Activated naive CD8-positive, alpha-beta T cell treated with anti-CD3 and anti-CD28 coated beads for 36 hours (primary cell): ENCODE data around the gene ARHGAP4. TPM values are rescaled to one million over a fixed set of nuclear protein-coding genes. Genes with fewer than 3 reads are reported as not detected.
A peak's percentile ranks its signal among the peaks of the same experiment; 100 is the strongest.

ENCODE experiments used
- DNase-seq: peaks from one replicate; pipeline ENCODE4 v3.0.0; 2021
- H3K27ac Mint-ChIP-seq: one replicate; pipeline ENCODE4 v1.8.0; 2022; ENCODE audit warnings: mild to moderate bottlenecking, moderate library complexity, mixed read lengths
- H3K27me3 Mint-ChIP-seq: one replicate; pipeline ENCODE4 v1.8.0; 2022; ENCODE audit warnings: mild to moderate bottlenecking, mixed read lengths
- H3K36me3 Mint-ChIP-seq: one replicate; pipeline ENCODE4 v1.8.0; 2021; ENCODE audit warnings: mild to moderate bottlenecking, mixed read lengths
- H3K4me1 Mint-ChIP-seq: one replicate; pipeline ENCODE4 v1.8.0; 2021; ENCODE audit warnings: mixed read lengths
- H3K4me3 Mint-ChIP-seq: one replicate; pipeline ENCODE4 v1.8.0; 2022; ENCODE audit warnings: mild to moderate bottlenecking, moderate library complexity, mixed read lengths
- H3K9me3 Mint-ChIP-seq: one replicate; pipeline ENCODE4 v1.8.0; 2022; ENCODE audit warnings: mixed read lengths
- total RNA-seq, 2 experiments: library from RNA; stranded (reverse); gene quantifications; one replicate each; pipeline ENCODE4 v1.2.3, GENCODE V29; 2021

The ARHGAP4 gene
- total RNA-seq, 2 experiments from 2014 or later, result 112 to 123 TPM

DNA sequence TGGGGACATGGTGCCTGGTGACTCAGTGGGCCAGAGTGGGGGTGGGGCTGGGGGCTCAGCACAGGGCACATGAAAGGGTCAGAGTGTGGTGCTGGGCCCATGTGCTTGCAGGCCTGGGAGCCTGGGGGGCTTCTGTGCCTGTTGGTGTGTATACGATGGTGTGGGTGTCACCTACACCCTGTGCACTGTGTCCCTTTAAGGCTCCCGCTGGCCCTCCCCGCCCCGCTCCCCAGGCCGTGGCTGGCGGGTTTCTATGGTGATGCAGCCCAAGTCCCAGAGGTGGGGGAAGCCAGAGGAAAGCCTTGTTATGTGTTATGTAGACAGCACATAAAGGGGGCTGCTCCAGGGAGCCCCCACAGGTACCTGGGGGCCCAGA, 45.6 kb downstream of the ARHGAP4 start:
- H3K4me1 Mint-ChIP-seq, result peaks cover 20% of the 10 kb centered on the region
- H3K9me3 Mint-ChIP-seq, result no peaks in the 10 kb centered on the region
- no peaks in the 10 kb centered on the region for H3K36me3 Mint-ChIP-seq
- H3K27me3 Mint-ChIP-seq, result peaks cover 51% of the 10 kb centered on the region
- H3K27ac Mint-ChIP-seq, result no peak overlapping the region
- no peak for DNase-seq
- no peak overlapping the region for H3K4me3 Mint-ChIP-seq

DNA sequence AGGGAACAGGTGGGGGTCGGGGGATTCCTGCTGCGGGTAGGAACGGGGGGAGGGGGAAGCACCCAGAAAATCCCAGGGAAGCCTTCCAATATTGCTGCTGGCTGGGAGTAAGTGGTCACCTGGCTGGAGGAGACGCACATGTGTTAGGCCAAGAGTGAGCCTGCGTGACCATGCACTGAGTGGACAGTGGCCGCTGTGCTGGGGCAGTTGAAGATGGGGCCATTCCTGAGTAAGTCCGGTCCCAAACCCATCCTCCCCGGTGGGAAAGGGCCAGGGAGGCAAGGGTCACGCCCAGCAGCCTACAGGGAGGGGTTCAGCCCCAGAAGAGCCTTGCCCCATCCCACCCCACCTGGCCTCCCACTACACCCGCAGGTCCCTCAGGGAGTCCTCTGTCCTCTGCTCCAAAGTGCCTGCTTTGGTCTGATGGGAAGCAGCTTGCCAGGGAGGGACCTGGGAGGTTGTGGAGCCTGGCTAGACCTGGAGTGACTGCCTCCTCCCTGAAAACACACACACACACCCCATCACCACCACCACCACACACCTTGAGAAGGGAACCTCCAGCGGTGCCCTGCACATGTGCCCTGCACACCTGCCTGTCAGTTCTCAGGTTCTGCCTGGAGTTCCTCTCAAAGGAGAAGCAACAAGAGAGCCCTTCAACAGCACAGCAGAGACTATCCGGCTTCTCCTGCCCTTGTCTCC, 46.2 kb downstream of the ARHGAP4 start:
- Mint-ChIP-seq H3K4me1 (peaks cover 20% of the 10 kb centered on the region), H3K36me3 (no peaks in the 10 kb centered on the region), H3K27ac (no peak overlapping the region), H3K9me3 (no peaks in the 10 kb centered on the region), H3K27me3 (peaks cover 48% of the 10 kb centered on the region), H3K4me3 (no peak overlapping the region)
- DNase-seq, result no peak

DNA sequence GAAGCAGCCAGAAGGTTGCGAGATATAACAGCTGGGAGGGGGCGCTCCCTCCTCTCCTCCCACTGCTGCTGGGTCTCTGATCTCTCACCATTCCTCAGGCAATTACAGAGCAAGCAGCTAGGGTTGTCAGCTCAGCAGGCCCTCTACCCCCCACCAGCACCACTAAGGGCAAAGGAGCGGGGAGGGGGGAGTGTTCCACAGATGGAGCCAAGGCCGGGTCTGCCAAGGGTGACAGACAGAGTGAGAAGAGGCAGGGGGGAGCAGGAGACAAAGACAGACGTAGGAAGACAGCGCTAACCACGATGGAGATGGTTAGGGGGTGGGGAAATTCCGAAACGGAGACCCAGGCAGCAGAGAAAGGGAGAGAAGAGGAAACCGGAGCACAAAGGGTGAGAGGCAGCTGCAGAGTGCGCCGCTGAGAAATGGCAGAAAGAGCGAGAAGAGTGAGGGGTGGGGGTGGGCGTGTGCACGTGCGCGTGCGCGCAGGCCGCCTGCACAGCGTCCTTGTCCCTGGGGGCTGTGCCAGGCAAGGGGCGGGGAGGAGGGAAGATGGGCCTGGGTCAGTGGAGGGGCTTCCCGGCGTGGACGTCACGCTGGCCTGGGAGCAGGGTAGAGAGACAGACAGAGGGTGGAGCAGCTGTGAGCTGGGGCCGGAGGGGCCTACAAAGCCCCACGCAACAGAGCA, 47.0 kb downstream of the ARHGAP4 start:
- peaks cover 44% of the 10 kb centered on the region for H3K27me3 Mint-ChIP-seq
- H3K27ac Mint-ChIP-seq, result no peak overlapping the region
- peak; percentile 42 for DNase-seq
- no peaks in the 10 kb centered on the region for H3K9me3 Mint-ChIP-seq
- peak overlapping the region; percentile 47 for H3K4me3 Mint-ChIP-seq
- H3K36me3 Mint-ChIP-seq, result no peaks in the 10 kb centered on the region
- H3K4me1 Mint-ChIP-seq, result peaks cover 20% of the 10 kb centered on the region

DNA sequence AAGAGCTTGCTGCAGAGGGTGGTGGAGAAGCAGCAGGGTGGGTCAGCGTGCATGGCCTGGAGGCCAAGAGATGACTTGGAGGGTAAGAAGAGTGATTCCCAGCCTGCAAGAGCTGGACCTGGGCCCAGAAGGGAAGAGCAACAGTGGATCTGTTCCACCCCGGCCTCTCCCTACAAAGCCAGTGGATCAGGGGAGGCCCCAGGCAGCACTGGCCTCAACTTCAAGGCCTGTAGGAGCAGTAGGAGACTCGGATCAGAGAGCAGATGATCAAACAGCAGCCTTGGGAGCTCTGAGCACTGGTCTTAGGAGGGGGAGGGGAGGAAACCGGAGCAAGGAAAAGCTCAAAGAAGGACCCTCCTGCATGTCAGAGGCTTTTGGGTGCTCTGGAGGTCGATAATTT, 47.7 kb downstream of the ARHGAP4 start:
- Mint-ChIP-seq H3K27me3 (peaks cover 37% of the 10 kb centered on the region), H3K9me3 (no peaks in the 10 kb centered on the region), H3K27ac (no peak overlapping the region), H3K36me3 (no peaks in the 10 kb centered on the region), H3K4me3 (no peak overlapping the region), H3K4me1 (peaks cover 20% of the 10 kb centered on the region)
- DNase-seq, result no peak

GRCh38 chrX:153877571-153878261, 48.3 kb downstream of the ARHGAP4 start:
- no peak overlapping the region for H3K27ac Mint-ChIP-seq
- no peaks in the 10 kb centered on the region for H3K9me3 Mint-ChIP-seq
- no peaks in the 10 kb centered on the region for H3K36me3 Mint-ChIP-seq
- H3K4me1 Mint-ChIP-seq, result peaks cover 20% of the 10 kb centered on the region
- DNase-seq, result no peak
- no peak overlapping the region for H3K4me3 Mint-ChIP-seq
- peaks cover 39% of the 10 kb centered on the region for H3K27me3 Mint-ChIP-seq

GRCh38 chrX:153876112-153876491, 50.0 kb downstream of the ARHGAP4 start:
- Mint-ChIP-seq H3K4me1 (peaks cover 18% of the 10 kb centered on the region), H3K9me3 (no peaks in the 10 kb centered on the region), H3K4me3 (no peak overlapping the region), H3K36me3 (no peaks in the 10 kb centered on the region), H3K27me3 (peaks cover 46% of the 10 kb centered on the region), H3K27ac (no peak overlapping the region)
- DNase-seq, result no peak

DNA sequence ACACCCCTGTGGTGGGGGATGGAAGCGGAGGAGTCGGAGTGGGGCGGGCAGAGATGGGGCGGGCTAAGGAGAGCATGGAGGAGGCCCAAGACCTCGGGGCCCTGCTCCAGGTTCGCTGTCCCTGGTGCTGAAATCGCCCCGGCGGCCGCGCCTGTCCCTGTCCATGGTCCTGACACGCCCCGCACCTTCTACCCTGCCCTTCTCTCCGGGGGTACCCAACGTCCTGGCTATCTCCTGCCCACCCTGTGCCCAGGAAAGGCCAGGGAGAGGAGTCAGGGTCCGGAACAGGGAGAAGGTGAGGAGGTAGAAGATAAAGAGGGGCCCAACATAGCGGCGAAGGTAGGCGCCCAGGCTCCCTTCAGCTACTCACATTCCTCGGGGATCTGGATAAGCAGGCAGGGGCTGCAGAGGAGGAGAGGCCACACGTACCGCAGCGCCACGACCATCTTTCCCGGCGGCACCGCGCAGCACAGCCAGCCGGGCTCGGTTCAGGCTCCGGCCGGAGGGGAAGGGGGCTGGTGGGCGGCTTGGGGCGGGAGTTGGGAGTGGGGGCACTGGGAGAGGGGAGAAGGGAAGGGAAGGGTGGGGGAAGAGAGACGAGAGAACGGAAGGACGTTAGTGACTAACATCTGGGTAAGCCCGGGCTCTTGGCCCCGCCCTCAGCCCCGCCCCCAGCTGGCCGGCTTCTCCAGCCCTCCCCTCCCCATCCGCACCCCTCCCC, 50.5 kb downstream of the ARHGAP4 start:
- H3K27me3 Mint-ChIP-seq, result peaks cover 43% of the 10 kb centered on the region
- peaks cover 18% of the 10 kb centered on the region for H3K4me1 Mint-ChIP-seq
- DNase-seq, result peak; percentile 61
- no peaks in the 10 kb centered on the region for H3K9me3 Mint-ChIP-seq
- H3K4me3 Mint-ChIP-seq, result no peak overlapping the region
- no peaks in the 10 kb centered on the region for H3K36me3 Mint-ChIP-seq
- no peak overlapping the region for H3K27ac Mint-ChIP-seq

GRCh38 chrX:153874366-153875125, 51.5 kb downstream of the ARHGAP4 start:
- Mint-ChIP-seq H3K4me1 (peaks cover 16% of the 10 kb centered on the region), H3K27me3 (peaks cover 41% of the 10 kb centered on the region), H3K9me3 (no peaks in the 10 kb centered on the region), H3K4me3 (no peak overlapping the region), H3K36me3 (no peaks in the 10 kb centered on the region), H3K27ac (no peak overlapping the region)
- no peak for DNase-seq

- no peak for DNase-seq
- Mint-ChIP-seq H3K4me1 (peaks cover 12% of the 10 kb centered on the region), H3K4me3 (no peak overlapping the region), H3K9me3 (no peaks in the 10 kb centered on the region), H3K27me3 (peaks cover 36% of the 10 kb centered on the region), H3K36me3 (no peaks in the 10 kb centered on the region), H3K27ac (no peak overlapping the region)
These were observed 52.0 kb downstream of the ARHGAP4 start for GRCh38 chrX:153874085-153874365.

GRCh38 chrX:153873282-153874084, 52.6 kb downstream of the ARHGAP4 start:
- no peak for DNase-seq
- no peaks in the 10 kb centered on the region for H3K36me3 Mint-ChIP-seq
- no peak overlapping the region for H3K27ac Mint-ChIP-seq
- no peaks in the 10 kb centered on the region for H3K9me3 Mint-ChIP-seq
- H3K4me1 Mint-ChIP-seq, result peaks cover 7% of the 10 kb centered on the region
- no peak overlapping the region for H3K4me3 Mint-ChIP-seq
- H3K27me3 Mint-ChIP-seq, result peaks cover 32% of the 10 kb centered on the region

DNA sequence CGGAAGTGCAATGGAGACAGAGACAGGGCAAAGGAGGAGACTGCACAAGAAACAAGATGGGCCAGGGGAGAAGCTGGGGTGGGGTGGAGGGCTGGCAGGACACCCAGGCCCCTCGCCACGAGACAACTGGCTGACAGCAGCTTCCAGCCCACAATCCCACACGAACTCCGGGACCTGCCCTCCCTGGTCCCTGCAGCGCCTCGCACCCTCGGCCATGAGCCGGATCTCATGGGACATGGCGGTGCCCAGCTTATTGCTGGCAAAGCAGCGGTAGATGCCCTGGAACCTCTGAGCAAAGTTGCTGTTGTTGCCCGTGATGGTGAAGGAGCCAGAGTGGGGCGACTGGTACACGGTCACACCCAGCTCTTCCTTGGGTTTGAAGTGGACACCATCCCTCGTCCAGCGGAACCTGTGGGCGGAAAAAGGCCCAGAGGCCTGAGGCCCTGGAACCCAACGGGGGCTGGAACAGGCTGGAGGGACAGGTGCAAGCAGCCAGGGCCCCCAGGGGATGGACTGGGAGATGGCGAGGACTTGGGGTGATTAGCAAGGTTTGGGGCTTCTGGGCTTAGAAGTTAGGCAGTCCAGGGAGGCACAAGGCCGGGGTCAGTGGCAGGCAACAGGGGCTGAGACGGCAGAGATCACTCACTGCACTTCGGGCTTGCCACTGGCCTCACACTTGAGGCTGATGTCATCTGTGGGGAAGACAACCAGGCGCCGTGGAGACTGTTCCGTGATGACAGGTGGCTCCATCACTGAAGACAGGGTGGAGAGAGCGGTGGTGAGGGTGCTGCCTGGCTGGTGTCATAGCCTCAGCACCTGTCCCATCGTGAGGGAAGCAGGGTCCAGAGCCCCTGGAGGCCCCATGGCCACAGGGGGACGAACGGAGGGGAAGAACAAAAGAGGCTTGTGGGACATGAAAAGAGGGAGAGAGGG, 53.9 kb downstream of the ARHGAP4 start:
- DNase-seq, result no peak
- H3K27me3 Mint-ChIP-seq, result peaks cover 26% of the 10 kb centered on the region
- no peak overlapping the region for H3K4me3 Mint-ChIP-seq
- no peaks in the 10 kb centered on the region for H3K4me1 Mint-ChIP-seq
- H3K27ac Mint-ChIP-seq, result no peak overlapping the region
- H3K9me3 Mint-ChIP-seq, result no peaks in the 10 kb centered on the region
- no peaks in the 10 kb centered on the region for H3K36me3 Mint-ChIP-seq

- H3K9me3 Mint-ChIP-seq, result no peaks in the 10 kb centered on the region
- H3K27me3 Mint-ChIP-seq, result peaks cover 24% of the 10 kb centered on the region
- no peaks in the 10 kb centered on the region for H3K36me3 Mint-ChIP-seq
- DNase-seq, result no peak
- H3K4me3 Mint-ChIP-seq, result no peak overlapping the region
- H3K27ac Mint-ChIP-seq, result no peak overlapping the region
- H3K4me1 Mint-ChIP-seq, result no peaks in the 10 kb centered on the region
These were observed 54.6 kb downstream of the ARHGAP4 start for GRCh38 chrX:153871451-153871850.

DNA sequence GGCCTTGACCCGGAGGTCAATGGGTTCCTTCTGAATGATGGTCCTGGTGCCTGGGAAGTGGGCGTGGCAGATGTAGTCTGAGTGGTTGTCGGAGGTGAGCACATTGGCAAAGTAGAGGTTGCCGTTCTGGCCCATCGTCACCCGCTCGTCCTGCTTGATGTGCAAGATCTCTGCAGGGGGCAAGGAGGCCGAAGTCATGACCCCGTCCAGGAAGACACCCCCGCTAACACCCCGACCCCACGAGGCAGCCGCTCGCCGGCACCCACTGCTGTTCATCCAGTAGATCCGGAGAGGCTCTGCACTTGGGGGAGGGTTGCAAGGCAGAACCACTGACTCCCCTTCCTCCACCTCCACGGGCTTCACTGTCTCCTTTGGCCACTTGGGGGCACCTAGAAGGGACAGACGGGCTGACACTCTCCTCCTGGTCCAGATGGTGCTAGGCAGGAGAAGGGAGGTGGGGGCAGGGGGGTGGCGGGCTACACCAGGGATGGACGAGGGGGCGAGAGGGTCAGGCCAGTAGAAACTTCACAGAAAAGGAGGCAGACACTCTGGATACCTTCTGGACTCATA, 55.2 kb downstream of the ARHGAP4 start:
- Mint-ChIP-seq H3K4me3 (no peak overlapping the region), H3K36me3 (no peaks in the 10 kb centered on the region), H3K4me1 (no peaks in the 10 kb centered on the region), H3K9me3 (no peaks in the 10 kb centered on the region), H3K27ac (no peak overlapping the region), H3K27me3 (peaks cover 19% of the 10 kb centered on the region)
- DNase-seq, result no peak
